Fibroblast of the aortic adventitia (primary cell): ENCODE results near the gene BMF. TPM values are rescaled to one million over a fixed set of nuclear protein-coding genes. Genes with fewer than 3 reads are reported as not detected.
"Not testable (repeated sequence)": the region's sequence is repeated elsewhere in the genome, so short reads cannot be mapped to it uniquely, and the experiment has no call there.

ENCODE experiments used
- DNase-seq: peaks from one replicate; pipeline ENCODE4 v3.0.0-alpha.2; 2010; ENCODE audit warnings: low read depth
- H3K4me3 ChIP-seq: 2 replicates; pipeline ENCODE4 v1.5.1; 2011; ENCODE audit warnings: low read depth, mild to moderate bottlenecking, control low read depth, low read length, moderate library complexity
- CTCF ChIP-seq: IDR thresholded peaks from 2 replicates; pipeline ENCODE4 v1.5.1; 2011; ENCODE audit warnings: mild to moderate bottlenecking, low read length, control low read depth, inconsistent platforms; ENCODE audit not compliant: insufficient read depth
- total RNA-seq: library from RNA; depleted of rRNA; stranded (reverse); fragments of >200 nt; gene quantifications from 2 replicates; pipeline ENCODE4 v1.2.3, GENCODE V29; 2012; ENCODE audit warnings: low replicate concordance

The BMF gene
- total RNA-seq, 1 donor, result 2.3 TPM

- H3K4me3 ChIP-seq, result no peak overlapping the region
- DNase-seq, result no peak
- TF ChIP-seq CTCF, result no peak
Measured at GRCh38 chr15:40128766-40129660, 20.3 kb upstream of the BMF start.

- no peak for TF ChIP-seq CTCF
- no peak for DNase-seq
Measured at GRCh38 chr15:40125950-40126349, 17.3 kb upstream of the BMF start.

DNA sequence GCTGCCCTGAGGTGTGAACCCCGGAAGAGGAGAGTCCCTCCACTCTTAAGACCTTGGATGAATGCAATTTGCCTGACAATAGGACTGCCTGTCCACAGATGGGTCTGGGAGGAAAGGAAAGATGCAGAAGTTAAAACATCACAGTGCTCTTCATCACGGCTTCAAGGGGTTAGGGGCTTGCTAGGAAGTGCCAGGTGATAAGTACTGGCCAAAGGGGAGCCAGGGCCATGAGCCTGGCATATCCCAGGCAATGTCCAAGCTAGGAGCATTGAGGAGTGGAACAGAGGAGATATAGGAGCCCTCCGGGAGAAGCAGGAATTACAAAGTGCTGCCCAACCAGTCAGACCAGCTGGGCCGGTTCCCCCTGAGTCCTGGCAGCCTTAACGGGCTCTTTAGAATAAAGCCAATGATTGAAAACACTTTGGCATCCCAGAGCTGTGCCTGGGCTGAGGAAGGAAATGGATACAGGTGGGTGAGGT, 16.2 kb upstream of the BMF start:
- not testable (repeated sequence) for H3K4me3 ChIP-seq, DNase-seq

More at GRCh38 chr15:40125950-40126349, 17.3 kb upstream of the BMF start:
- no peak overlapping the region for H3K4me3 ChIP-seq

DNA sequence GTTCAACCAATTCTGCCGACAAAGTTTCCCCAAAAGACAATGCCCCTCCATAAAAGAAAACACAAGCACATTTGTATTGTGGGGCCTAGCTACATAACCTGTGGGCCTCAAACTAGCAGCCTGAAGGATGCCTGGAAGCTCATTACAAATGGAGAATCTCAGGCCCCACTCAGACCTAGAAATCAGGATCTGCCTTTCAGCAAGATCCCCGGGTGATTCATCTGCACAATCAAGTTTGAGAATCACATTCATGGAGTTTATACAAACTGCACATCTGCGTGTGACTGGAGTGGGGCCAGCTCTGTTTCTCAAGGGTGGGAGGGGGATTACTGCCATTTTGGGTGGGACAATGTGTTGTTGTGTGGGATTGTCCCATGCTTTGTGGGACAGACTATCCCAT, 15.7 kb upstream of the BMF start:
- not testable (repeated sequence) for H3K4me3 ChIP-seq, DNase-seq

DNA sequence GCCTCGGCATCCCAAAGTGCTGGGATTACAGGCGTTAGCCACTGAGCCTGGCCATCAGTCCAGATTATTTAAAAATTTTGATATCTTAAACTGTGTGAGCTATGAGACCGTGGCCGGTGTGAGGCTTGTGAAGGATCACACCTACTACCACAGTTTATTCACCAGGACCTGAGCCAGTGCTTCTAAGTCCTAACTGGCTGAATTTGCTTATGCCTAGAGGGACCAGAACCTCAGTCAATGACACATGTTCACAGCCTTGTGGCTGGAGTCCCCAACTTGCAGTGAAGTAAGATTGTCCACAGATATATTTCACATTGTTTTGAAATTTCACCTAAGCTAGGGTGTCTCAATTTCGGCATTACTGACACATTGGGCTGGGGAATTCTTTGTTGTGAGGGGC, 15.2 kb upstream of the BMF start:
- DNase-seq, H3K4me3 ChIP-seq: not testable (repeated sequence)

DNA sequence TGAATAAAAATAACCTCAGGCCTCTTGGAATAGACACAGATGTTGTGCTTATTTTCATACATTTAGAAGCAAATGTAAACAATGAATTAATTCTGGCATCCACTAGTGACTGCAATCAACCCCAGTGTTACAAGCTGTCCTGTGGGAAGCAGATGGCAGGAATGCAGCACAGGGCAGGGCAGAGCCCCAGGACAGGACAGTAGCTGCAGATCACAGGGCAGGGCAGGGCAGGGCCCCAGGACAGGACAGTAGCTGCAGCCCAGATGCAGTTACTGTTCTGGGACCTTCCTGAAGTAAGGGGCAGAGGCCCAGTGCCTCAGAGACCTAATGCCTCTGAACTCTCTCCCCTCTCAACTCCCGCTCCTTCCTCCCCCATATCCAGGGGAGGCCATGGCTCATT, 14.3 kb upstream of the BMF start:
- not testable (repeated sequence) for DNase-seq, H3K4me3 ChIP-seq

DNA sequence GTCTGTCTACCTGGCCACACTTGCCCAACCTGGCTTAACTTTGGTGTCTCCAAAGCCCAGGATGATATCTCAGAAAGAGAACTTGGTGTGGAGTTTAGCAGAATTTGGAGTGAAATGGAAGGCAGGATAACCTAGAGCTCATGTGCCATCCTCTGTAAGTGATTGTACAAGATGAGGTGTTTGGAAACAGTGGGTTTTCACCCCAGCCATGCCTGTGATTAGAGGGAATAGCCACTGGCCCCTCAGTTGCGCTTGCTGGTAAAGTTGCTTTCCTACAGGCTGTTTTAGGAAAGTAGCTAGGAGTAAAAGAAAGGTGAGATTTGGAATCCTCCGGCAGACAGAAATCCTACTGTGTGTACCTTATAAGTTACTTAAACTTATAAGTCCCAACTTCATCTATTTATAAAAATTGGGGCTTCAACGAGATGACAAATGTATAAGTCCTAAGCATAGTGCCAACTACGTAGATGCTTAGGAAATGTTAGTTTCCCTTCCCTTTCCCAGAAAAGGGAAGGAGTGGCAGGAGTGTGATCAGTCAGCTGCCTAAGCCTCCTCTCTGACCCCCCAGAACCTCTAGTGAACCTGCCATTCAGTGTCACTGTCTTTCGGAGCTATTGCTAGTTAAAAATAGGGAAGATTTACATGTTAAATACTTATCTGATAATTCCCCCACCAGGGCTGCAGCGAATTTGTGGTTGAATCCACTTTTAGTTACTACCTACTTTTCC, 13.4 kb upstream of the BMF start:
- no peak for DNase-seq
- TF ChIP-seq CTCF, result no peak
- H3K4me3 ChIP-seq, result no peak overlapping the region

- TF ChIP-seq CTCF, result no peak
- peak; percentile 27 for DNase-seq
- H3K4me3 ChIP-seq, result no peak overlapping the region
Measured at GRCh38 chr15:40118473-40118872, 9.8 kb upstream of the BMF start.

DNA sequence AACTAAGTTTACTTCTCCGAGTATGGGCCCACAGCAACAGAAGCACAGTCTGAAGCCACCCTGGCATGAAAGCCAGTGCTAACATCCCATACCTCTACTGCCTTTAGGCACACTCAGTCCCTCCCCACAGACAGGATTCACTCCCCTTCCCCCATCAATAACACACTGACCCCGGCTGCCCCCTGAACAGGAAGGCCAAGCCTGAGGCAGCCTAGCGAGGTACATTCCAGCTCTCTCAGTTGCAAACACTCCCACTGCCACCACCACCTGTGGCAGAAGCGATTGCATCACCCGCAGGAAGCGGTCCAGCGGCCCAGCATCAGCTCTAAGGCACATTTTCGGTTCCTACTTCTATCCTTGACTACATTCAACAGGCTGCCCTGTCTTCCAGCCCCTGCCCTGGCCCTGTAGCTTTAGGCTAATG, 7.0 kb upstream of the BMF start:
- DNase-seq, result no peak
- no peak overlapping the region for H3K4me3 ChIP-seq
- TF ChIP-seq CTCF, result no peak

DNA sequence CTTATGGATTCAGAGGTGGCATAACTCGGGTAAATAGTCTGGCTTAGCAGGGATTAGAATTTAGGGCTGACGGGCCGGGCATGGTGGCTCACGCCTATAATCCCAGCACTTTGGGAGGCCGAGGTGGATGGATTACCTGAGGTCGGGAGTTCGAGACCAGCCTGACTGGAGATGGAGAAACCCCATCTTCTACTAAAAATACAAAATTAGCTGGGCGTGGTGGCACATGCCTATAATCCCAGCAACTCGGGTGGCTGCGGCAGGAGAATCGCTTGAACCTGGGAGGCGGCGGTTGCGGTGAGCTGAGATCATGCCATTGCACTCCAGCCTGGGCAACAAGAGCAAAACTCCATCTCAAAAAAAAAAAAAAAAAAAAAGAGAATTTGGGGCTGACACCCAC, 6.4 kb upstream of the BMF start:
- not testable (repeated sequence) for H3K4me3 ChIP-seq, DNase-seq
